HepG2 (cell line): Measurements from ENCODE around the gene SHC1. TPM values are rescaled to one million over a fixed set of nuclear protein-coding genes. Genes with fewer than 3 reads are reported as not detected.

Experiments
- ATF7 ChIP-seq, 2 experiments: fragments of 450-650 bp in 1 of 2; sonication (generic) in 1 of 2; formaldehyde crosslinking in 1 of 2; IDR thresholded peaks; 2 replicates each; pipeline versions ENCODE4 v1.4.0 to v1.6.1; 2016 to 2020; ENCODE audit warnings: antibody characterized with exemption in 1 of 2, mild to moderate bottlenecking in 1 of 2, missing genetic modification reagents in 1 of 2
- GMEB1 ChIP-seq: sonication (generic); formaldehyde crosslinking; IDR thresholded peaks from 2 replicates; pipeline ENCODE4 v1.5.1; 2020; ENCODE audit warnings: missing genetic modification reagents, mild to moderate bottlenecking, borderline replicate concordance
- PAWR ChIP-seq: sonication (generic); formaldehyde crosslinking; IDR thresholded peaks from 2 replicates; pipeline ENCODE4 v1.4.0; 2020; ENCODE audit warnings: missing genetic modification reagents, mild to moderate bottlenecking, borderline replicate concordance
- SPEN ChIP-seq: sonication (generic); formaldehyde crosslinking; IDR thresholded peaks from 2 replicates; pipeline ENCODE4 v1.5.1; 2020; ENCODE audit warnings: low read depth, mild to moderate bottlenecking, missing genetic modification reagents
- ZNF180 ChIP-seq: sonication (generic); formaldehyde crosslinking; IDR thresholded peaks from 2 replicates; pipeline ENCODE4 v1.4.0; 2020; ENCODE audit warnings: low read depth, missing genetic modification reagents, borderline replicate concordance
- ZNF274 ChIP-seq: sonication (generic); formaldehyde crosslinking; IDR thresholded peaks from 2 replicates; pipeline ENCODE4 v1.5.1; 2020; ENCODE audit warnings: mild to moderate bottlenecking, missing genetic modification reagents
- ZNF646 ChIP-seq: sonication (generic); formaldehyde crosslinking; IDR thresholded peaks from 2 replicates; pipeline ENCODE4 v1.9.0; 2021; ENCODE audit warnings: mild to moderate bottlenecking, missing genetic modification reagents
- ZNF790 ChIP-seq: sonication (generic); formaldehyde crosslinking; IDR thresholded peaks from 2 replicates; pipeline ENCODE4 v1.8.0; 2022; ENCODE audit warnings: missing genetic modification reagents, mild to moderate bottlenecking, borderline replicate concordance
- polyA plus RNA-seq, 8 experiments: library from polyadenylated mRNA; depleted of rRNA in 3 of 8; stranded (reverse) in 7 of 8; unstranded in 1 of 8; fragments of >200 nt; fragmentation: Illumina TruSeq in 4 of 8; extraction: Trizol in 4 of 8; gene quantifications; 2 replicates each; pipeline versions ENCODE4 v1.2.1 to v1.2.3, GENCODE V29; 2011 to 2016; ENCODE audit warnings: low read depth in 4 of 8, missing spikeins in 1 of 8, mixed read lengths in 1 of 8; ENCODE audit not compliant: insufficient read depth in 1 of 8
- total RNA-seq, 5 experiments: library from RNA; depleted of rRNA; stranded (reverse); fragments of >200 nt; fragmentation: Illumina TruSeq; extraction: Trizol; gene quantifications; 2 replicates each; pipeline ENCODE4 v1.2.3, GENCODE V29; 2016; ENCODE audit warnings: low read depth in 1 of 5
- TF ChIP-seq, protein P1 (sequence below): sonication (generic); formaldehyde crosslinking; IDR thresholded peaks from one replicate; pipeline ENCODE4 v1.5.1; 2020; ENCODE audit warnings: mild to moderate bottlenecking, missing genetic modification reagents; ENCODE audit errors: not compliant biosample characterization

SHC1 gene
- total and polyA plus RNA-seq, 2 of the 13 experiments (the other 11 are each of a cell fraction or from before 2014, with no cell fraction given): 52.0 to 137 TPM

GRCh38 chr1:155000726-155001424 is 30.3 kb upstream of the SHC1 start (continued):
- TF ChIP-seq ZNF646 (CRISPR knock-in tag) (no peak), ZNF274 (CRISPR knock-in tag) (peak; percentile 36; the same call in 1 of the 2 replicates), PAWR (CRISPR knock-in tag) (no peak), ATF7 (IDR thresholded peaks at IDR 0.05) (no peak), ATF7 (CRISPR knock-in tag; IDR thresholded peaks at IDR 0.05) (0 out of 2 replicates have a peak, but pooled peaks have one; percentile 55), ZNF790 (CRISPR knock-in tag) (no peak), ZNF180 (no peak), SPEN (CRISPR knock-in tag) (peak; percentile 48), GMEB1 (CRISPR knock-in tag) (0 out of 2 replicates have a peak, but pooled peaks have one; percentile 57)
- TF ChIP-seq, protein P1, sequence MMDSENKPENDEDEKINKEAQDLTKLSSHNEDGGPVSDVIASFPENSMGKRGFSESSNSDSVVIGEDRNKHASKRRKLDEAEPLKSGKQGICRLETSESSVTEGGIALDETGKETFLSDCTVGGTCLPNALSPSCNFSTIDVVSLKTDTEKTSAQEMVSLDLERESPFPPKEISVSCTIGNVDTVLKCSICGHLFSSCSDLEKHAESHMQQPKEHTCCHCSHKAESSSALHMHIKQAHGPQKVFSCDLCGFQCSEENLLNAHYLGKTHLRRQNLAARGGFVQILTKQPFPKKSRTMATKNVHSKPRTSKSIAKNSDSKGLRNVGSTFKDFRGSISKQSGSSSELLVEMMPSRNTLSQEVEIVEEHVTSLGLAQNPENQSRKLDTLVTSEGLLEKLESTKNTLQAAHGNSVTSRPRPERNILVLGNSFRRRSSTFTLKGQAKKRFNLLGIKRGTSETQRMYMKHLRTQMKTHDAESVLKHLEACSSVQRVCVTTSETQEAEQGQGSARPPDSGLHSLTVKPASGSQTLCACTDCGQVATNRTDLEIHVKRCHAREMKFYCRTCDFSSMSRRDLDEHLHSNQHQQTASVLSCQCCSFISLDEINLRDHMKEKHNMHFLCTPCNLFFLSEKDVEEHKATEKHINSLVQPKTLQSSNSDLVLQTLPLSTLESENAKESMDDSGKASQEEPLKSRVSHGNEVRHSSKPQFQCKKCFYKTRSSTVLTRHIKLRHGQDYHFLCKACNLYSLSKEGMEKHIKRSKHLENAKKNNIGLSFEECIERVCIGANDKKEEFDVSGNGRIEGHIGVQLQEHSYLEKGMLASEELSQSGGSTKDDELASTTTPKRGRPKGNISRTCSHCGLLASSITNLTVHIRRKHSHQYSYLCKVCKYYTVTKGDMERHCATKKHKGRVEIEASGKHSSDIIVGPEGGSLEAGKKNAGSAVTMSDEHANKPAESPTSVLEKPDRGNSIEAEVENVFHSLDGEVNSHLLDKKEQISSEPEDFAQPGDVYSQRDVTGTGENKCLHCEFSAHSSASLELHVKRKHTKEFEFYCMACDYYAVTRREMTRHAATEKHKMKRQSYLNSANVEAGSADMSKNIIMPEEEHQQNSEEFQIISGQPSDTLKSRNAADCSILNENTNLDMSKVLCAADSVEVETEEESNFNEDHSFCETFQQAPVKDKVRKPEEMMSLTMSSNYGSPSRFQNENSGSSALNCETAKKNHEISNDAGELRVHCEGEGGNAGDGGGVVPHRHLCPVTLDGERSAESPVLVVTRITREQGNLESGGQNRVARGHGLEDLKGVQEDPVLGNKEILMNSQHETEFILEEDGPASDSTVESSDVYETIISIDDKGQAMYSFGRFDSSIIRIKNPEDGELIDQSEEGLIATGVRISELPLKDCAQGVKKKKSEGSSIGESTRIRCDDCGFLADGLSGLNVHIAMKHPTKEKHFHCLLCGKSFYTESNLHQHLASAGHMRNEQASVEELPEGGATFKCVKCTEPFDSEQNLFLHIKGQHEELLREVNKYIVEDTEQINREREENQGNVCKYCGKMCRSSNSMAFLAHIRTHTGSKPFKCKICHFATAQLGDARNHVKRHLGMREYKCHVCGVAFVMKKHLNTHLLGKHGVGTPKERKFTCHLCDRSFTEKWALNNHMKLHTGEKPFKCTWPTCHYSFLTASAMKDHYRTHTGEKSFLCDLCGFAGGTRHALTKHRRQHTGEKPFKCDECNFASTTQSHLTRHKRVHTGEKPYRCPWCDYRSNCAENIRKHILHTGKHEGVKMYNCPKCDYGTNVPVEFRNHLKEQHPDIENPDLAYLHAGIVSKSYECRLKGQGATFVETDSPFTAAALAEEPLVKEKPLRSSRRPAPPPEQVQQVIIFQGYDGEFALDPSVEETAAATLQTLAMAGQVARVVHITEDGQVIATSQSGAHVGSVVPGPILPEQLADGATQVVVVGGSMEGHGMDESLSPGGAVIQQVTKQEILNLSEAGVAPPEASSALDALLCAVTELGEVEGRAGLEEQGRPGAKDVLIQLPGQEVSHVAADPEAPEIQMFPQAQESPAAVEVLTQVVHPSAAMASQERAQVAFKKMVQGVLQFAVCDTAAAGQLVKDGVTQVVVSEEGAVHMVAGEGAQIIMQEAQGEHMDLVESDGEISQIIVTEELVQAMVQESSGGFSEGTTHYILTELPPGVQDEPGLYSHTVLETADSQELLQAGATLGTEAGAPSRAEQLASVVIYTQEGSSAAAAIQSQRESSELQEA: no peak
